Mucosa of descending colon (tissue), 3 donors: ENCODE measurements around the gene ASTN2. TPM values are rescaled to one million over a fixed set of nuclear protein-coding genes. Genes with fewer than 3 reads are reported as not detected.

Experiments
- ATAC-seq: fragments of 200-7000 bp; cut with Tn5 transposase; one replicate; pipeline ENCODE4 v1.9.1; 2020; ENCODE audit warnings: mild to moderate bottlenecking, moderate library complexity
- DNase-seq, 3 donors: peaks; one replicate each; pipeline ENCODE4 v3.0.0-alpha.2; 2020
- H3K36me3 ChIP-seq: fragments of 200-600 bp; one replicate; pipeline ENCODE4 v1.8.0; 2021; ENCODE audit warnings: low read depth, mild to moderate bottlenecking
- H3K4me1 ChIP-seq: fragments of 200-600 bp; one replicate; pipeline ENCODE4 v1.8.0; 2021; ENCODE audit warnings: low read depth, mild to moderate bottlenecking
- H3K4me3 ChIP-seq: fragments of 200-600 bp; one replicate; pipeline ENCODE4 v1.8.0; 2021; ENCODE audit warnings: mild to moderate bottlenecking
- H3K9me3 ChIP-seq: fragments of 200-600 bp; one replicate; pipeline ENCODE4 v1.8.0; 2021; ENCODE audit warnings: mild to moderate bottlenecking
- intact Hi-C, 2 donors: fragments of 100-400 bp; cut with DNase I in 1 of 2; cut with micrococcal nuclease in 1 of 2; formaldehyde crosslinking; loops; one replicate each; pipeline versions ENCODE4 v1.11.0 to v1.11.1; 2022; cut with DNase I, micrococcal nuclease
- total RNA-seq, 3 donors: library from RNA; stranded (reverse); fragmentation: NEBNext Ultra II Directional in 2 of 3; extraction: Animal tissue kit (Norgen Biotek cat#: 25700) in 2 of 3; gene quantifications; one replicate each; pipeline versions ENCODE4 v1.2.1 to v1.2.4, GENCODE V29; 2021 to 2023
- TF ChIP-seq, protein P1 (sequence below): fragments of 200-600 bp; IDR thresholded peaks from one replicate; pipeline ENCODE4 v1.8.0; 2022; ENCODE audit warnings: antibody characterized with exemption, mild to moderate bottlenecking
- donor health status: DM: no; HTN: no; CAD: no; lungs with moderate emphysema.
- donor health status: DM: no; HTN: no; CAD: no.
- donor health status: DM: no; HTN: yes; CAD: no.

The ASTN2 gene
- total RNA-seq, 3 donors from 2014 or later: 3.5 to 6.1 (median 5.4) TPM

DNA sequence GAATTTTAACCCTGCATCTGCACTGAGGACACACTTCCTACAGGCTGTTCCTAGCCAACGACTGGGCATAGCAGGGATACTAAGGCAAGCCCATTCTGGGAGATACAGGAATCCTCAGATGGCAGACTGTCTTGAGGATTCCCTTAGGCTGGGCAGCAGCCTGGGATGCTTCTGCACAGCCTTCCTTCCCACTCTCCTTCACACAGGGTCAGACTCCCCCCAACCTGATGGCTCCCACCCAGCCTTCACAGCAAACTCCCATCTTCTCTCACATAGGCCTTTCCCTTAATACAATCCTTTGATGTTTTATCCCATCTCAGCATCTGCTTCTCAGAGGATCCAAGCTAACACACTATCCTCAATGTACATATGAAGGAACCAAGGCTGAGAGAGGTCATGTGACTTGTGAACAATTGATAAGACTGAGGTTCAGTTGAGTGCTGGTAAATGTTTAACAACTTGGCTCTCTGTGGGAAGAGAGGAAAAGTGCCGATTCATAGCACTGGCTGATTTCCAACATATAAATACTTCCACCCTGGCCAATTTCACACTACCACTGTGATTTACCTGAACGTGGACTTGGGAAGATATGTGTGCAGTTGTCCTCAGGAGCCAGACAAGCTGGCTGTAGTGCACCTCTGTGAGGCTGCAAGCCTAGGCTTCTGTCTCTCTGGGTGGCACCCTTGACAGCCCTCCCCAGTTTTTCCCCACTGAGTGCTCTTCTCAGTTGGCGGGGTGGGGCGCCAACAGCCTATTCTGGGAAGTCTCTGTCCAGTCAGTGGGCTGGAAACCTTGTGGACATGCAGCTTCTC, 848.0 kb downstream of the ASTN2 start:
- DNase-seq: peak in 2 of 3 donors; percentile 45
- H3K4me3 ChIP-seq: no peak overlapping the region
- H3K36me3 ChIP-seq: no peaks in the 10 kb centered on the region
- H3K9me3 ChIP-seq: no peaks in the 10 kb centered on the region
- peak; percentile 95 for ATAC-seq
- intact Hi-C loops: no loop called here
- TF ChIP-seq, protein P1, sequence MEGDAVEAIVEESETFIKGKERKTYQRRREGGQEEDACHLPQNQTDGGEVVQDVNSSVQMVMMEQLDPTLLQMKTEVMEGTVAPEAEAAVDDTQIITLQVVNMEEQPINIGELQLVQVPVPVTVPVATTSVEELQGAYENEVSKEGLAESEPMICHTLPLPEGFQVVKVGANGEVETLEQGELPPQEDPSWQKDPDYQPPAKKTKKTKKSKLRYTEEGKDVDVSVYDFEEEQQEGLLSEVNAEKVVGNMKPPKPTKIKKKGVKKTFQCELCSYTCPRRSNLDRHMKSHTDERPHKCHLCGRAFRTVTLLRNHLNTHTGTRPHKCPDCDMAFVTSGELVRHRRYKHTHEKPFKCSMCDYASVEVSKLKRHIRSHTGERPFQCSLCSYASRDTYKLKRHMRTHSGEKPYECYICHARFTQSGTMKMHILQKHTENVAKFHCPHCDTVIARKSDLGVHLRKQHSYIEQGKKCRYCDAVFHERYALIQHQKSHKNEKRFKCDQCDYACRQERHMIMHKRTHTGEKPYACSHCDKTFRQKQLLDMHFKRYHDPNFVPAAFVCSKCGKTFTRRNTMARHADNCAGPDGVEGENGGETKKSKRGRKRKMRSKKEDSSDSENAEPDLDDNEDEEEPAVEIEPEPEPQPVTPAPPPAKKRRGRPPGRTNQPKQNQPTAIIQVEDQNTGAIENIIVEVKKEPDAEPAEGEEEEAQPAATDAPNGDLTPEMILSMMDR: no peak
- peaks cover 9% of the 10 kb centered on the region for H3K4me1 ChIP-seq

DNA sequence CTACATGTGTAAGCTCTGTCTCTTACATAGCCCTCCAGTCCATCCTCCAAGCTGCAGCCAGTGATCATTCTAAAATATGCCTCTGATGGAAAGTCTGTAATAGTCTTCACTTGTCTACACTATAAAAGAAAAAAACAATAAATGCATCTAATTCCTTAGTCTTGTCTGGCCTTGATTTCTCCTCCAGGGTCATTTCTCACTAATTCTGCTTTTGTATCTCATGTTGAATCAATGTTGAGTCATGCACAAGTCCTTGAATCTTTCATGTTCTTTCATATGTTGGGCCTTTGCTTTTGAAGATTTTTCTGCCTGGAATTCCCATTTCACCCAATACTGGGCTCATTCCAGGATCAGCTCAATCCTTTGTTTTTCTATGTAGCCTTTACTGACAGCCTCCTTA, 848.9 kb downstream of the ASTN2 start:
- Histone ChIP-seq H3K4me3 (no peak overlapping the region), H3K9me3 (no peaks in the 10 kb centered on the region), H3K4me1 (peaks cover 6% of the 10 kb centered on the region), H3K36me3 (no peaks in the 10 kb centered on the region)
- TF ChIP-seq, protein P1: no peak
- DNase-seq (no peak), ATAC-seq (no peak)
- intact Hi-C loops: no loop called here

DNA sequence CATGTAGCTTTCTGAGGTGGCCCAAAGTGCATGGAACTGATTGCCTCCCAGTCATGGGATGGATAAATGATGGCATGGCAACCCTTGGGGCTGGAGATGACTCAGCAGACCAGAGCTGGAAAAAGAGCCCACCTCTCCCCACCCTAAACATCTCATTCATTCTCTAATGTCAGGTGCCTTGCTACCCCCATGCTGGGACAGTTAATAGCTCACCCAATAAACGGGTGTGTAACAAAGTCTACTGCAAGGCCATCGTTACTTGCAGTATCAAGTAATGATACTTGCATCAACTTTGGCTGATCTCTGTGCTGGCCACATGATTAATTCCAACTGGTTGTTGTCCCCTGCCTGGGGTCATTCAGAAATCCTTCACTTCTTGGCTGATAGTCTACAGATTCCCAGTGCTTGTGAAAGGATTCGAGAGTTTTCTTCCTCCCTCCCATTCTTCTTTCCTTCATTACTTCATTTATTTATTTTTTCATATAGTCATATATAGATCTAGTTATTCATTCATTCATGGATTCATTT, 850.5 kb downstream of the ASTN2 start:
- intact Hi-C loops: no loop called here
- TF ChIP-seq, protein P1: no peak
- H3K36me3 ChIP-seq: no peaks in the 10 kb centered on the region
- ATAC-seq: no peak
- H3K4me3 ChIP-seq: no peak overlapping the region
- H3K4me1 ChIP-seq: peaks cover 6% of the 10 kb centered on the region
- no peak for DNase-seq
- no peaks in the 10 kb centered on the region for H3K9me3 ChIP-seq

DNA sequence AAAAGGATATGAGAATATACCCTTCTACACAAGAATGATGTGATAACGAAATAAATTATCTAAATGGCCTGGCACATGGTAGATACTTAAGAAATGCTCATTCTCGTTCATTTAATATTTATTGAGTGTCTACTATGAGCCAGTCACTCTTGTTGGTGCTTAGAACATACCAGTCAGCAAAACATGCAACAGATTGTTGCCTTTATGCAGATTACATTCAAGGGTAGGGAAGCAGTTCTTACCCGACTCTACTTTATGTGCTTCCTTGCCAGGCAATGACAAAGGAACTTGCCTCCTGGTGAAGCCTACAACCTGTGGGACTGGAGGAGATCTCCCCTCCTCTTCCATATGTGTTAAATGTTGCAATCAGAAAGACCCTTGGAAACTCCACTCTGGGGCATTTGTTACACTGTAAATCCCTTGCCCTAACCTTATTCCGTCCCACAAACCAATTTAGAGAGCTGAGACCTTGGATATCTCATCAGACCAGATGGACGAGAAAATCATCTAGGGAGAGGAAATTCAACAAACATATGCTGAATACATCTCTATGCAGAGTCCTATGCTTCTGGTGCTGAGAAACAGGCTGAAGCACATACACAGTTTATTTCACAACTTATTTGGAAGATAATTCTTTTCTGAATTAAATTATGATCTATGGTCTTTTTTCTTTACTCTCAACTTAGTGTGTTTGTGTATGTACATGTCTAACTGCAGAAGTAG, 855.9 kb downstream of the ASTN2 start:
- Histone ChIP-seq H3K4me1 (no peaks in the 10 kb centered on the region), H3K4me3 (no peak overlapping the region), H3K36me3 (no peaks in the 10 kb centered on the region), H3K9me3 (no peaks in the 10 kb centered on the region)
- TF ChIP-seq, protein P1: no peak
- DNase-seq (no peak), ATAC-seq (no peak)
- intact Hi-C loops: no loop called here

DNA sequence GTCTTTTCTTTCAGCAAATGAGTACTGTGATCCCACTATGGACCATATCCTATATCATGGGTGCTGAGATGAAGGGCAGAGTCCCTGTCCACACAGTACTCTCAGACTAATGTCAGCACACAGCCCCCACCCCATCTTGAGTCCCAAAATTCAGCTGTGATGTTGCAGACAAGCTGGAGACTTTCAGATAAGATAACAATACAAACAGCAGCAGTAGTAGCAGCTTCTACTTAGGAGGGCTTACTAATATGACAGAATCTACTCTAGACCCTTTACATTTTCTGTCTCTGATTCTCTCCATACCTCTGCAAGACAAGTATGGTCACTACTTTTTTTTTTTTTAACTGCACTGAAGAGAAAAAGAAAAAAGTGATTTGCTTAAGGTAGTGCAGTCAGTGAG, 856.8 kb downstream of the ASTN2 start:
- TF ChIP-seq, protein P1: no peak
- intact Hi-C loops: no loop called here
- no peak for ATAC-seq

More for the DNA sequence above, 856.8 kb downstream of the ASTN2 start:
- Histone ChIP-seq H3K9me3 (no peaks in the 10 kb centered on the region), H3K4me1 (no peaks in the 10 kb centered on the region), H3K4me3 (no peak overlapping the region), H3K36me3 (no peaks in the 10 kb centered on the region)
- DNase-seq: no peak
